OCI-LY3 (cell line): ENCODE measurements around the gene AZGP1.
A peak's percentile ranks its signal among the peaks of the same experiment; 100 is the strongest.
"Not testable (repeated sequence)": the region's sequence is repeated elsewhere in the genome, so short reads cannot be mapped to it uniquely, and the experiment has no call there.

Experiments used
- H2AFZ ChIP-seq: fragments of 200-600, 300-600 bp; shearing (Covaris generic); 2 replicates; pipeline ENCODE4 v1.6.0; 2014; ENCODE audit warnings: antibody characterized with exemption, low read depth, low read length
- H3K27ac ChIP-seq: fragments of 200-600, 300-600 bp; sonication (generic); 2 replicates; pipeline ENCODE4 v1.5.1; 2014; ENCODE audit warnings: mild to moderate bottlenecking, low read length, moderate library complexity, mixed read lengths
- H3K27me3 ChIP-seq: fragments of 200-600, 300-600 bp; sonication (generic); 2 replicates; pipeline ENCODE4 v1.6.1; 2014; ENCODE audit warnings: low read depth, low read length, mixed read lengths
- H3K36me3 ChIP-seq: fragments of 200-600, 300-600 bp; sonication (generic); replicated peaks from 2 replicates; pipeline ENCODE3; 2014; ENCODE audit warnings: low read depth, low read length, mixed read lengths
- H3K4me1 ChIP-seq: fragments of 300-600, 200-600 bp; sonication (generic); 2 replicates; pipeline ENCODE4 v1.6.1; 2014; ENCODE audit warnings: low read length, mixed read lengths
- H3K4me2 ChIP-seq: fragments of 200-600, 300-600 bp; sonication (generic); 2 replicates; pipeline ENCODE4 v1.6.1; 2014; ENCODE audit warnings: low read length, mixed read lengths
- H3K4me3 ChIP-seq: fragments of 300-600, 200-600 bp; sonication (generic); 2 replicates; pipeline ENCODE4 v1.5.1; 2014; ENCODE audit warnings: antibody characterized with exemption, mild to moderate bottlenecking, low read length, moderate library complexity
- H3K79me2 ChIP-seq: fragments of 300-600, 200-600 bp; shearing (Covaris generic); 2 replicates; pipeline ENCODE4 v1.6.1; 2014; ENCODE audit warnings: mild to moderate bottlenecking, low read length, mixed read lengths
- H3K9ac ChIP-seq: fragments of 300-600, 200-600 bp; shearing (Covaris generic); 2 replicates; pipeline ENCODE4 v1.6.0; 2014; ENCODE audit warnings: mild to moderate bottlenecking, low read length, moderate library complexity
- H3K9me3 ChIP-seq: fragments of 200-600, 300-600 bp; shearing (Covaris generic); 2 replicates; pipeline ENCODE4 v1.6.1; 2014; ENCODE audit warnings: low read length, mixed read lengths; ENCODE audit not compliant: insufficient read depth
- H4K20me1 ChIP-seq: fragments of 200-600, 300-600 bp; sonication (generic); 2 replicates; pipeline ENCODE4 v1.6.1; 2016; ENCODE audit warnings: low read length, mixed read lengths; ENCODE audit not compliant: insufficient read depth
- CTCF ChIP-seq: fragments of 200-600, 300-600 bp; sonication (generic); IDR thresholded peaks from 2 replicates; pipeline ENCODE4 v1.5.1; 2014; ENCODE audit warnings: antibody characterized with exemption, low read length, low read depth
- EZH2phosphoT487 ChIP-seq: fragments of 200-600 bp; shearing (Covaris generic); IDR thresholded peaks from 2 replicates; pipeline ENCODE4 v1.6.1; 2018; ENCODE audit warnings: antibody characterized with exemption, mixed run types, low read depth

Gene AZGP1

GRCh38 chr7:99944497-99945070 is 31.2 kb downstream of the AZGP1 start:
- H3K79me2 ChIP-seq: no peaks in the 10 kb centered on the region
- H3K9ac ChIP-seq: no peak overlapping the region
- 0 out of 2 replicates have a peak overlapping the region, but pooled peaks have one; percentile 17 for H3K4me2 ChIP-seq
- peaks cover 20% of the 10 kb centered on the region; the same call in 1 of the 2 replicates for H3K27me3 ChIP-seq
- 0 out of 2 replicates have a peak overlapping the region, but pooled peaks have one; percentile 16 for H3K4me3 ChIP-seq
- H3K4me1 ChIP-seq: no peaks in the 10 kb centered on the region
- no peaks in the 10 kb centered on the region for H4K20me1 ChIP-seq
- no peaks in the 10 kb centered on the region for H3K9me3 ChIP-seq
- H2AFZ ChIP-seq: no peak overlapping the region
- no peaks in the 10 kb centered on the region for H3K36me3 ChIP-seq
- no peak overlapping the region for H3K27ac ChIP-seq
- TF ChIP-seq CTCF (no peak), EZH2phosphoT487 (no peak)

GRCh38 chr7:99943641-99944496 is 32.0 kb downstream of the AZGP1 start:
- Histone ChIP-seq H3K27me3 (peaks cover 22% of the 10 kb centered on the region; the same call in 1 of the 2 replicates), H3K9ac (no peak overlapping the region), H2AFZ (peak overlapping the region; percentile 25; the same call in 1 of the 2 replicates), H4K20me1 (no peaks in the 10 kb centered on the region), H3K4me2 (peak overlapping the region; percentile 17; the same call in 1 of the 2 replicates), H3K36me3 (no peaks in the 10 kb centered on the region), H3K79me2 (no peaks in the 10 kb centered on the region), H3K4me3 (peak overlapping the region; percentile 16; the same call in 1 of the 2 replicates), H3K4me1 (no peaks in the 10 kb centered on the region), H3K27ac (no peak overlapping the region), H3K9me3 (peaks cover 5% of the 10 kb centered on the region; the same call in 1 of the 2 replicates)
- no peak for TF ChIP-seq CTCF
- no peak for TF ChIP-seq EZH2phosphoT487

GRCh38 chr7:99938296-99938695 is 37.5 kb downstream of the AZGP1 start:
- Histone ChIP-seq H3K4me2 (no peak overlapping the region), H3K27me3 (peaks cover 31% of the 10 kb centered on the region), H4K20me1 (no peaks in the 10 kb centered on the region), H3K9ac (no peak overlapping the region), H3K4me3 (no peak overlapping the region), H2AFZ (no peak overlapping the region), H3K36me3 (no peaks in the 10 kb centered on the region), H3K4me1 (no peaks in the 10 kb centered on the region), H3K79me2 (no peaks in the 10 kb centered on the region), H3K27ac (no peak overlapping the region), H3K9me3 (peaks cover 15% of the 10 kb centered on the region; the same call in 1 of the 2 replicates)
- TF ChIP-seq CTCF (no peak), EZH2phosphoT487 (no peak)

GRCh38 chr7:99935009-99935408 is 40.8 kb downstream of the AZGP1 start:
- not testable (repeated sequence) for H3K79me2 ChIP-seq, H4K20me1 ChIP-seq, H3K27ac ChIP-seq, H3K9ac ChIP-seq, H3K36me3 ChIP-seq, H3K4me3 ChIP-seq, H3K4me2 ChIP-seq, H3K4me1 ChIP-seq
- Histone ChIP-seq H3K27me3 (peaks cover 21% of the 10 kb centered on the region), H3K9me3 (peaks cover 15% of the 10 kb centered on the region; the same call in 1 of the 2 replicates), H2AFZ (peak overlapping the region; percentile 46; the same call in 1 of the 2 replicates)
